Body of pancreas (tissue), 4 donors: ENCODE measurements around the gene ZNF442. TPM values are rescaled to one million over a fixed set of nuclear protein-coding genes. Genes with fewer than 3 reads are reported as not detected.
"Not testable (repeated sequence)": the region's sequence is repeated elsewhere in the genome, so short reads cannot be mapped to it uniquely, and the experiment has no call there.

Experiments
- ATAC-seq: fragments of 150-250 bp; one replicate; pipeline ENCODE4 v1.9.1; 2016
- DNase-seq, 4 donors: peaks; one replicate each; pipeline ENCODE4 v3.0.0-alpha.2; 2019
- H3K27ac ChIP-seq, 4 donors: fragments of 200-600 bp; sonication (generic); 1 replicate in 3 of 4; 2 replicates in 1 of 4; pipeline versions ENCODE4 v1.5.1 to v1.6.1; 2016 to 2019; ENCODE audit warnings: mild to moderate bottlenecking in 1 of 4, mixed read lengths in 1 of 4, moderate library complexity in 1 of 4
- H3K27me3 ChIP-seq, 2 donors: fragments of 200-600 bp; sonication (generic); one replicate each; pipeline ENCODE4 v1.6.0; 2016; ENCODE audit warnings: mild to moderate bottlenecking in 1 of 2
- H3K36me3 ChIP-seq, 2 donors: fragments of 200-600 bp; sonication (generic); replicated peaks in 1 of 2; 2 replicates each; pipeline ENCODE4 v1.5.1; 2016; ENCODE audit warnings: low read depth in 2 of 2; ENCODE audit not compliant: insufficient read depth in 1 of 2
- H3K4me1 ChIP-seq: fragments of 200-600 bp; sonication (generic); one replicate; pipeline ENCODE4 v1.6.0; 2016
- H3K4me3 ChIP-seq, 2 donors: fragments of 200-600 bp; sonication (generic); 1 replicate in 1 of 2; 2 replicates in 1 of 2; pipeline ENCODE4 v1.5.1; 2016 to 2019
- H3K9me3 ChIP-seq, 3 donors: fragments of 200-600 bp; sonication (generic); 1 replicate in 2 of 3; 2 replicates in 1 of 3; pipeline ENCODE4 v1.5.1; 2016
- POLR2A ChIP-seq, 3 donors: fragments of 450-650 bp; IDR thresholded peaks; one replicate each; pipeline ENCODE4 v1.6.1; 2016; ENCODE audit warnings: antibody characterized with exemption in 3 of 3, mild to moderate bottlenecking in 2 of 3
- WGBS, 2 donors: methylation state at CpG; one replicate each; pipeline ENCODE4 v1.1.5; 2017; 5-methylcytosine and 5-hydroxymethylcytosine counted together
- intact Hi-C: fragments of 100-400 bp; cut with DNase I; formaldehyde crosslinking; loops from one replicate; pipeline ENCODE4 v1.15.1; 2023
- total RNA-seq, 2 donors: library from RNA; depleted of rRNA; stranded (reverse); fragments of >200 nt; gene quantifications; one replicate each; pipeline ENCODE4 v1.1.0, GENCODE V29; 2016
- TF ChIP-seq, protein P1 (sequence below), 7 experiments: fragments of 450-650 bp in 4 of 7; fragments of 200-600 bp in 3 of 7; sonication (generic) in 3 of 7; IDR thresholded peaks; one replicate each; pipeline ENCODE4 v1.5.1; 2016 to 2019; ENCODE audit warnings: antibody characterized with exemption in 7 of 7

ZNF442 gene
- 1 to 10 TPM in 1 of 2 donors, under 1 TPM in 1; 0.66 to 2.9 TPM for total RNA-seq

DNA sequence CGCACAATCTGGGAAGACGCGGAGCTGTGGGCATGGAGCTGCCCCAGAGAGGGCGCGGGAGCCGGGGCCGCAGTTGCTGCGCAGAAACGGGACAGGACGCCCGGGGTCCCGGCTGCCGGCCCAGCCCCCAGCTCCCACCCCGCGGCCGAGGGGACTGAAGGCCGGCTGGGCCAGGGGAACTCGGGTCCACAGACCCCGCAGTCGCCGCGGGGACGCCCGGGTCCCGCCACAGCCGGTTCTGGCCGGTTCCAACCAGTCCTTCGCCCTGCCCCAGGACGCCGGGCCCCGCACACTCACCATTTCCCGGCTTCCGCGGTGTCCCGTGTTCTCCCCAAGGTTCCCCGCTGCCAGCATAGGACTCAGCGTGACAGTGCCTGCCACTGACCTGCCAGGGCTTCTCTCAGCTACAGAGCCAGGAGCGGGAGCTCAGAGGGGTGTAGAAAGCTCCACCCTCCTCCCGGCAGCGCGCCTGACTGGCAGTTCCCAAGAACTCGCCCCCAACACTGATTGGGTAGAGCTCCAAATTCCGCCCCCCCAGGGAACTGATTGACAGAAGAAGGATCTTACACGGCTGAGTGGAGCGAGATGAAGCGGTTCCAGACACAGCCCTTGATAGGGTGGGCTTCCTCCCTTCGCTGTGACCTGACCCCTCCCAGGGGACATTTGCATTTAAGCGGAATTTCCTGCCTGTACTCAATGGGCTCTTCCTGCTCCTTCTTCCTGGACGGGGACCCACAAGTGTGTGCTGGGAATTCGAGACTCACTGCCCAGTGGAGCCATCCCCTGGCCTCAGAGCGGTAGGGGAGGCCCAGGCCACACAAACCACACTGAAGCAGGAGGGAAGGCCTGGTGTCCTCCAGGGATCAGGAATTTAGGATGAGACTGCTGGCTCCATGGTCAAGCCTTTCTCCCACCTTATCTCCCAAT is at the start of gene ZNF442:
ZNF442 (minus strand) TSS at position 448 of the 927 bp plus-strand sequence. CDS start 2,052 bp downstream, outside the sequence.
- Histone ChIP-seq H3K9me3 (no peaks in the 10 kb centered on the region), H3K36me3 (no peaks in the 10 kb centered on the region), H3K4me1 (peaks cover 16% of the 10 kb centered on the region), H3K27ac (peak within 1 kb of the TSS; percentile 76 to 93 (median 88)), H3K4me3 (peak within 1 kb of the TSS; percentile 81 to 88), H3K27me3 (no peaks in the 10 kb centered on the region)
- TF ChIP-seq, protein P1, sequence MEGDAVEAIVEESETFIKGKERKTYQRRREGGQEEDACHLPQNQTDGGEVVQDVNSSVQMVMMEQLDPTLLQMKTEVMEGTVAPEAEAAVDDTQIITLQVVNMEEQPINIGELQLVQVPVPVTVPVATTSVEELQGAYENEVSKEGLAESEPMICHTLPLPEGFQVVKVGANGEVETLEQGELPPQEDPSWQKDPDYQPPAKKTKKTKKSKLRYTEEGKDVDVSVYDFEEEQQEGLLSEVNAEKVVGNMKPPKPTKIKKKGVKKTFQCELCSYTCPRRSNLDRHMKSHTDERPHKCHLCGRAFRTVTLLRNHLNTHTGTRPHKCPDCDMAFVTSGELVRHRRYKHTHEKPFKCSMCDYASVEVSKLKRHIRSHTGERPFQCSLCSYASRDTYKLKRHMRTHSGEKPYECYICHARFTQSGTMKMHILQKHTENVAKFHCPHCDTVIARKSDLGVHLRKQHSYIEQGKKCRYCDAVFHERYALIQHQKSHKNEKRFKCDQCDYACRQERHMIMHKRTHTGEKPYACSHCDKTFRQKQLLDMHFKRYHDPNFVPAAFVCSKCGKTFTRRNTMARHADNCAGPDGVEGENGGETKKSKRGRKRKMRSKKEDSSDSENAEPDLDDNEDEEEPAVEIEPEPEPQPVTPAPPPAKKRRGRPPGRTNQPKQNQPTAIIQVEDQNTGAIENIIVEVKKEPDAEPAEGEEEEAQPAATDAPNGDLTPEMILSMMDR (IDR thresholded peaks at IDR 0.05) = peak; percentile 26 to 88 (median 71)
- peak; percentile 78 to 94 (median 92) for TF ChIP-seq POLR2A (IDR thresholded peaks at IDR 0.05)
- intact Hi-C loops = no loop called here
- WGBS, 2 donors = 0 to 1% methylated on average over 9 to 33 of the region's 51 CpGs
- peak; percentile 95 to 98 (median 96) for DNase-seq
- peak; percentile 97 for ATAC-seq

DNA sequence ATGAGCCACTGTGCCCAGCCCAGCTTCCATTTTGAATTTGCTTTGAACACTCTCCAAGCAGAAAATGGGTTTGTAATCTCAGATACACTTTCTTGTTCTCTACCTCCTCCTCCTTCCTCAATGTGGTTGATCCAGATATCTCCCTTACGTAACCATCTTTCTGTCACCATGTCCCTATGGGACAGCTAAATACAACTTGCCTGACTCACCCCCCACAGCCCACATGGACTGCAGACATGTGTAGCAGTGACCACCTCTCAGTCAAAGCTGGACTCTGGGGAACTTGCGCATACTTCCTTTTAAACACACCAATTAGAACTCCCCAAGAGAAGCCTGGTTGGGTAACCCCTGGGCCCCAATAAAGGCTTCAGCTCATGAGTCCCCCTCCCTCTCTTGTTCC is 46.4 kb upstream of the ZNF442 start:
- WGBS, 2 donors = 98 to 100% methylated on average over 2 of the region's 2 CpGs
- TF ChIP-seq POLR2A (IDR thresholded peaks at IDR 0.05) = no peak
- TF ChIP-seq, protein P1 (IDR thresholded peaks at IDR 0.05) = no peak
- H3K27ac ChIP-seq = no peak overlapping the region

DNA sequence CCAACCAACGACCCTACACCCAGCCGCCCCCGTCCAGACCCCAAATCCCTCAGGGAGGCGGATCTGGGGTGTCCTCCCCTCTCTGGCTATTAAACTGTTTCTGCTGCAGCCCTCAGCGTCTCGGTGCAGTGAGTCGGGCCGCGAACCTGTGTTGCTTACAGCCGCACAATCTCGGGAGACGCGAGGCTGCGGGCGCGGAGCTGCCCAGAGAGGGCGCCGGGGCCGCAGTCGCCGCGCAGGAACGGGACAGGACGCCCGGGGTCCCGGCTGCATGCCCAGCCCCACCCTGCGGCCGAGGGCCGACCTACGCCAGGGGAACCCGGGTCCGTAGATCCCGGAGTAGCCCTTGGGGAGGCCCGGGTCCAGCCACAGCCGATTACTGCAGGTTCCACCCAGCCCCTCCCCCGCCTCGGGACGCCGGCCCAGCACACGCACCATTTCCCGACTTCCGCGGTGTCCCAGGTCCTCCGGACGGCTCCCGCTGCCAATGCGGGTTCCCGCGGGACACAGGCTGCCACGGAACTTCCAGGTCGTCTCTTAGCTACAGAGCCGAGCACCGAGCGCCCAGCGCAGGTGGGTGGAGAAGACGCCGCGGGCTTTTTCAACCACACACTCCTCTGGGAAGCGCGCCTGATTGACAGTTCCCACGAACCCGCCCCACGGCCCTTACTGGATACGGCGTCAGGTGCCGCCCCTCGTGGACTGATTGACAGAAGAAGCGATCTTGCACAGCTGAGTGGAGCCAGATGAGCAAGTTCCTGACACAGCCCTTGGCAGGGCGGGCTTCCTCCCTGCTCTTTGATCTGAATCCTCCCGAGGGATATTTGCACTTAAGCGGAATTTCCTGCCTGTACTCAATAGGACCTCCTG is 35.4 kb upstream of the ZNF442 start, which contains the start of gene ZNF799:
ZNF799 (minus strand) TSS at position 639 of the 870 bp plus-strand sequence; CDS start at position 438, 201 bp downstream.
- Histone ChIP-seq H3K27me3 (no peaks in the 10 kb centered on the region), H3K4me1 (peaks cover 12% of the 10 kb centered on the region), H3K4me3 (peak within 1 kb of the TSS; percentile 50 to 80), H3K27ac (peak within 1 kb of the TSS; percentile 76 to 96 (median 92)), H3K9me3 (no peaks in the 10 kb centered on the region), H3K36me3 (no peaks in the 10 kb centered on the region)
- intact Hi-C loops = no loop called here
- TF ChIP-seq, protein P1 (IDR thresholded peaks at IDR 0.05) = peak in 1 of 7 experiments; percentile 10
- peak; percentile 38 to 74 (median 73) for TF ChIP-seq POLR2A (IDR thresholded peaks at IDR 0.05)
- 0 to 1% methylated on average over 18 to 71 of the region's 71 CpGs for WGBS, 2 donors
- peak; percentile 93 for ATAC-seq
- peak; percentile 96 to 98 (median 98) for DNase-seq

More for the DNA sequence above, 46.4 kb upstream of the ZNF442 start:
- Histone ChIP-seq H3K27me3 (no peaks in the 10 kb centered on the region), H3K4me1 (no peaks in the 10 kb centered on the region), H3K9me3 (no peaks in the 10 kb centered on the region), H3K4me3 (no peak overlapping the region), H3K36me3 (no peaks in the 10 kb centered on the region)
- ATAC-seq = no peak
- intact Hi-C loops = no loop called here
- DNase-seq = no peak

DNA sequence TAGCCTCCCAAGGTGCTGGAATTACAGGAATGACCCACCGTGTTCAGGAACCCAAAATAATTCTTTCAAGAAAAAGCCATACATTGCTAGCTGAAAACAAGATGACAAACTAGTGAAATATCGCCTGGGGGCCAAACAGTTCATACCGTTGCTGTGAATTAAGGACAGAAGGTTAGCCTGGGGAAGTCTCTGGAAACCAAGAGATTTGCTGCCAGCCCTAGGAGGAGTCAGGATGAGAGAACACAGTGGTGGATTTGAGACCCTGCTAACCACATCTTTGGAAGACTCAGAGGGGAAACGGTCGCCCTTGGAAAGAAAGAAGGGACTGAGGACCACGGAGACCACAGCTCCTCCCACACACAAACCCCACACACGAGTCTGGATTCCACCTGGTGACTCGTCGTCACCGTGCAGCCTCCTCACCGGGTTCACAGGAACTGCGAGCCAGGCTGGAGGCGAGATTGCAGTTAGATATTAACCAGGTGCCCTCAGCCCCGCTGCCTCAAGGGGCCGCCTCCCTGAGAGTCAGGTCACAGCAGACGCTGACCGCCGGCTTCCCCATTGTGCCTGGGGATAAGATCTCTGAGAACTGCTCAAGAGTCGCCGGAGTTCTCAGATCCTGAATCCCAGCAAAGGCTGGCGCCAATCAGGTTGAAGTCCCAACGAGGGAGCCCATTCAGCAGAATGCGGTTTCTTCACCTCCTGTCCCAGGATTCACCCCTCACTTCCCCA is 34.6 kb upstream of the ZNF442 start:
- DNase-seq (peak; percentile 58 to 66 (median 62)), ATAC-seq (peak; percentile 61)
- H3K36me3 ChIP-seq, H3K9me3 ChIP-seq, H3K27me3 ChIP-seq, intact Hi-C loops: not testable (repeated sequence)
- TF ChIP-seq POLR2A (IDR thresholded peaks at IDR 0.05) = peak; percentile 22 to 48 (median 42)
- TF ChIP-seq, protein P1 (IDR thresholded peaks at IDR 0.05) = peak in 1 of 7 experiments; percentile 15
- WGBS, 2 donors = 1 to 3% methylated on average over 19 to 23 of the region's 23 CpGs
- Histone ChIP-seq H3K4me3 (peak overlapping the region; percentile 50 to 80), H3K4me1 (peaks cover 12% of the 10 kb centered on the region), H3K27ac (peak overlapping the region; percentile 76 to 96 (median 92))

DNA sequence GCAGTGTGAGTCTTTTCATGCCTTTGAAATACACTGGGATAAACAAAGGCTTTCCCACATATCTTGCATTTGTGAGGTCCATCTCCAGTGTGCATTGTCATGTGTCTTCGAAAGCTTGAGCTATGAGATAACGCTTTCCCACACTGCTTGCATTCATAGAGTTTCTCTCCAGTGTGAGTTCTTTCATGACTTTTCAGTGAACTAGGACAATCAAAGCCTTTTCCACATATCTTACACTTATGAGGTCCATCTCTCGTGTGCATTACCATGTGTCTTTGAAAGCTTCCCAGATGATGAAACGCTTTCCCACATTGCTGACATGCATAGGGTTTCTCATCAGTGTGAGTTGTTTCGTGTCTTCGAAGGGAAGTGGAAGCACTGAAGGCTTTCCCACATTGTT is 25.7 kb upstream of the ZNF442 start:
- DNase-seq, H3K4me1 ChIP-seq, H3K36me3 ChIP-seq, H3K27me3 ChIP-seq, H3K4me3 ChIP-seq, intact Hi-C loops, H3K9me3 ChIP-seq, ATAC-seq, H3K27ac ChIP-seq: not testable (repeated sequence)
- WGBS, 2 donors = 95 to 98% methylated on average over 6 of the region's 6 CpGs

DNA sequence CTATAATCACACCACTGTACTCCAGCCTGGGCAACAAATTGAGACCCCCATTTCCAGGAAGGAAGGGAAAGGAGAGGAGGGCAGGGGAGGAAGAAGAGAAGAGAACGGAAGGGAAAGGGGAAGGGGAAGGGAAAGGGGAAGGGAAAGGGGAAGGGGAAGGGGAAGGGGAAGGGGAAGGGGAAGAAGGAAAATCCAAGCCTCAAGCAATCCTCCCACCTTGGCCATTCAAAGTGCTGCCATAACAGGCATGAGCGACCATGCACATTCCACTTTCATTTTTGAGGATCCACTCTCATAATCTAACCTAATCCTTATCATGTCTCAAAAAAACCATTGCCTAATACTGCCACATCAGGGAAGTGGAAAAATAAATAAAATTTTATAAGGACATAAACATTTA is 20.9 kb upstream of the ZNF442 start:
- H3K27ac ChIP-seq, H3K36me3 ChIP-seq, H3K4me1 ChIP-seq, ATAC-seq, DNase-seq, intact Hi-C loops, H3K27me3 ChIP-seq, H3K4me3 ChIP-seq, H3K9me3 ChIP-seq: not testable (repeated sequence)
- WGBS, 2 donors = 48 to 79% methylated on average over 2 of the region's 2 CpGs
